ENCODE data around the gene ARHGAP6.
"Not testable (repeated sequence)": the region's sequence is repeated elsewhere in the genome, so short reads cannot be mapped to it uniquely, and the experiment has no call there.

The ARHGAP6 gene

DNA sequence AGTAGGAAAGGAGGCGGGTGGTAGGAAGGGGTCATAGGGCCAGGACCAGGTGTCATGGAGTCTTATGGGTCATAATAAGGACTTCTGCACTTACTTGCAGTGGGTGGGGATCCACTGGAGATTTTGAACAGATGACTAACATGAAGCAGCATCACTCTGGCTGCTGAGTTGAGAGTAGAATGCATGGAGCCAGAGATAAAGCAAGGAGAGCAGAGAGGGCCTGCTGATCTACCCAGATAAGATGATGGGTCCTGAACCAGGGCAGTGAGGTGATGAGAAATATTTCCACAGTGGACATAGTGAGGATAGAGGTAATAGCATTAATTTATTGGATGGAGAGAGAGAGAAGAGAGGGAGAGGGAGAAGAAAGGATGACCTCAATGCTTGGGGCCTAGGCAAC is 506.6 kb downstream of the ARHGAP6 start:
- DNase-seq (ENCODE audit: insufficient read length, low spot score) (no peak), FAIRE-seq (no peak)
- no peak for TF ChIP-seq POLR2A (IDR thresholded peaks at IDR 0.05; ENCODE audit: low read depth, low read length)

GRCh38 chrX:11151799-11152559 is 513.7 kb downstream of the ARHGAP6 start:
- TF ChIP-seq POLR2A (IDR thresholded peaks at IDR 0.05; ENCODE audit: low read depth, low read length), result no peak
- FAIRE-seq (no peak), DNase-seq (ENCODE audit: insufficient read length, low spot score) (no peak)

GRCh38 chrX:11148401-11148800 is 517.3 kb downstream of the ARHGAP6 start:
- FAIRE-seq (no peak), DNase-seq (ENCODE audit: insufficient read length, low spot score) (no peak)
- no peak for TF ChIP-seq POLR2A (IDR thresholded peaks at IDR 0.05; ENCODE audit: low read depth, low read length)

DNA sequence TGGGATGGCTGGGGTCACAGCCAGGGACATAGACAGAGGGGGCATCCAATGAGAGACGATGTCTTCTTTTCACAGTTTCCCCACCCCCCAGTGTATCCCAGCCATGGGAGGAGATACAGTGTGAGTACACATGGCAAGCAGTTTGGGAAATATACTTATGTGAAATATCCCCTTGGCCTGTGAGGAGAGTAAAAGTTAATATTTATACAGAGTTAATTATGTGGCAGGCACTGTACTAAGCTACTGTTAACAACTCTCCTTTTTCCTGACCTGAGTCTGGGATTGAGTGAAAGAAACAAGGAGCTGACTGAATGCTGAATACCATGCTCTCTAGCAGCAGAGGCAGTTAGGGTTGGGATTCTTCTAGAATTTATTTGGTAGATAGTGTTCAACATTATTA is 519.3 kb downstream of the ARHGAP6 start:
- DNase-seq (ENCODE audit: insufficient read length, low spot score), result no peak
- no peak for FAIRE-seq
- no peak for TF ChIP-seq POLR2A (IDR thresholded peaks at IDR 0.05; ENCODE audit: low read depth, low read length)

GRCh38 chrX:11143931-11144678 is 521.6 kb downstream of the ARHGAP6 start:
- no peak for TF ChIP-seq POLR2A (IDR thresholded peaks at IDR 0.05; ENCODE audit: low read depth, low read length)
- FAIRE-seq (no peak), DNase-seq (ENCODE audit: insufficient read length, low spot score) (peak; percentile 7)

GRCh38 chrX:11138498-11139390 is 527.0 kb downstream of the ARHGAP6 start:
- no peak for TF ChIP-seq POLR2A (IDR thresholded peaks at IDR 0.05; ENCODE audit: low read depth, low read length)
- FAIRE-seq (no peak), DNase-seq (ENCODE audit: insufficient read length, low spot score) (no peak)

DNA sequence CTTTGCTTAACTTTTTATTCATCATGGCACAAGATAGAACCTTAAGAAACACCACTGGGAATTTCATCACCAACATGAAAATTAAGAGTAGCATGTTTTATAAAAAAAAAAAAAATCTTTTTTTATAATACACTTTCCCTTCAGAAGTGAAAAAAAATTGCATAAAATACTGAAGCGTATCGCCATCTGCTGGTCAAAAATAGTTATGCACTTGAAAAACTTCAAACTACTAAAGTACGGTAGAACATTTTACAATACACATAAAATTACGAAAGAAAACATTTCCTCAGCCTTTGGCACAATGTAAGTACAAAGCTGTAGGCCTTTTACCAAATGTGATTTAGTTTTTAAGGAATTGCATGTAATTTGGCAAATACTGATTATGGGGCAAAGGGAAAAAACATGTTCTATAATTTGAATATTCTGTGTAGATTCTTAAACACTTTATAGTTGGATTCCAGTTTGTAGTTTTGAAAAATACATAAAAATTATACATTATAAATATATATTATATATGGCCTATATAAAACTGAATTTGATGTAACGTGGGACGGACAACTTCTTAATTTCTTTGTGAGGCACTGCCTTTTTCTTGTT is 528.1 kb downstream of the ARHGAP6 start:
- DNase-seq (ENCODE audit: insufficient read length, low spot score), result no peak
- no peak for FAIRE-seq

GRCh38 chrX:11135564-11136185 is 530.0 kb downstream of the ARHGAP6 start:
- no peak for DNase-seq (ENCODE audit: insufficient read length, low spot score)
- no peak for TF ChIP-seq POLR2A (IDR thresholded peaks at IDR 0.05; ENCODE audit: low read depth, low read length)
- no peak for FAIRE-seq

More for the DNA sequence above, 528.1 kb downstream of the ARHGAP6 start:
- no peak for TF ChIP-seq POLR2A (IDR thresholded peaks at IDR 0.05; ENCODE audit: low read depth, low read length)

GRCh38 chrX:11131146-11131545 is 534.6 kb downstream of the ARHGAP6 start:
- no peak for TF ChIP-seq POLR2A (IDR thresholded peaks at IDR 0.05; ENCODE audit: low read depth, low read length)
- FAIRE-seq, result no peak
- DNase-seq (ENCODE audit: insufficient read length, low spot score), result no peak

DNA sequence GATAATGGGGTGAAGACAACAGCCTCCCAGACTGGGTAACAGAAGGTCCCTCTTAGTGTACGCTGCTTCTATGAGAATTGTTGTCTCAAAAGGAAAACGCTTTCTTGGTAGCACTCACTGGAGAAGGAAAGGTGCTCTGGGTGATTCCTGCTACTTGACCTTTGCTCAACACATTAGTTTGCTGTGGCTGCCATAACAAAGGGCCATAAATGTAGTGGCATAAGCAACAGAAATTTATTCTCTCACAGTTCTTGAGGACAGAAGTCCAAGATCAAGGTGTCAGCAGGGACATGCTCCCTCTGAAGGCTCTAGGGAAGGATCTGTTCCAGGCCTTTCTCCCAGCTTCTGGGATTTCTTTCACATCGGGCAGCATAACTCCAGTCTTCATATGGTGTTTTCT is 535.6 kb downstream of the ARHGAP6 start:
- no peak for FAIRE-seq
- DNase-seq (ENCODE audit: insufficient read length, low spot score), result no peak
- TF ChIP-seq POLR2A (IDR thresholded peaks at IDR 0.05; ENCODE audit: low read depth, low read length), result no peak

DNA sequence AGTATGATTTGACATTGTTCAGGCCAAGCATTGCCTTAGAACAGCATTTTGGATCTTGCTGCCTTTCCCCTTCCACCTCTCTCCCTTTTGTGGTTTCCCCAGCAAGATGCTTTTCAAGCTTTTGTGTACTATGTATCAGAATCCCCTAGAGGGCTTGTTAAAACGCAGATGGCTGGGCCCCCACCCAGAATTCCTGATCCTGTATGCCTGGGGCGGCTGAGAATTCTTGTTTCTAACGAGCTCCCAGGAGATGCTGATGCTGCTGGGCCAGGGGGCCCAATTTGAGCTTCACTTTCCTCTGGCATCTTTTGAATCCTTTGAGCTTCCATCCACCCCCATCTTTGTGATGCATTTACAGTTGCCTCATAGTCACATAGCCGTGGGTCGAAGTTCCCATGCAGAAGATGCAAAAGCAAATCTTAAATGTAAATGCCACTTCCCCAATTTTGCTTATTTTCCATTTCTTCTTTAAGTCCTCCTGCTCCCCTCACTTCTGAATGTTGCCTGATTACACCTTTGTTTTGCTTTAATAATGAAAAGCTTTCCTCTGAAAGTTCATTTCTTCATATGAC is 536.1 kb downstream of the ARHGAP6 start:
- DNase-seq (ENCODE audit: insufficient read length, low spot score) (no peak), FAIRE-seq (no peak)
- TF ChIP-seq POLR2A (IDR thresholded peaks at IDR 0.05; ENCODE audit: low read depth, low read length), result no peak

DNA sequence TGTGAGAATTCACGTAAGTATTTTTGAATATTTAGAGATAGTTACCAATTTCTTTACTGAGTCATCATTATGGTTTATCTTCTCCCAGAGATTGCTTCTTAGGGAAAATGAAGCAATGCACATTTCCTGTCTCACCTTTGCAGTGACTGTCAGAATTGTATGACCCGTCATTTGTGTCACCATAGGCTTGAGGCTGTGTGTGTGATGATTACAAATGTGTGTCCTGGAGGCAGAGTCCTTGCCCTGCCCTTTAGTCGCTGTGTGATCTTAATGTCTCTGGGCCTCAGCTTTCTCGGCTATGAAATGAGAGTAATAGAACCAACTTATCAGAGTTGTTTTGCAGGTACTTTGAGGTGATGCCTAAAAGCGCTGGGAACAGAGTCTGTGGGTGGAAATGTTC is 540.7 kb downstream of the ARHGAP6 start:
- no peak for DNase-seq (ENCODE audit: insufficient read length, low spot score)
- FAIRE-seq, result no peak

DNA sequence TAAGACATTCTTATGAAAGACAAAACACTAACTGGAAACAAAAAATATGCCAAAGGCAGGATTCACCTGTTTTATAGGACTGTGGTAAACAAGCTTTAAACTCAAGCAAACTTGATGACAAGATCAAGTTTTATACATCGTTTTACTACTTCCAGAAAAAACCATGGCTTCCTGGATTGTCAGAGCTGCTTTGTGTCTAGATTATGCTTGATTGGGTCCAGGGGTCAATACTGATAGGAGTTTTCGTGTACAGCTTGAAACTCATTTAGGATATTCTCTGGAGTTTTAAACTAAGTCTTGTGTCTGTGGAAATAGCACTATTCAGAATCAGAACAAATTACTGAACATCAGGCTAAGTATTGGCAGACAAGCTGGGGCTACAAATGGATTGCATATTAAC is 541.6 kb downstream of the ARHGAP6 start:
- DNase-seq (ENCODE audit: insufficient read length, low spot score) (no peak), FAIRE-seq (no peak)
- no peak for TF ChIP-seq POLR2A (IDR thresholded peaks at IDR 0.05; ENCODE audit: low read depth, low read length)

More for the DNA sequence above, 540.7 kb downstream of the ARHGAP6 start:
- TF ChIP-seq POLR2A (IDR thresholded peaks at IDR 0.05; ENCODE audit: low read depth, low read length), result no peak

- FAIRE-seq; DNase-seq (ENCODE audit: insufficient read length, low spot score): not testable (repeated sequence)
Observed at GRCh38 chrX:11123087-11123486, 542.6 kb downstream of the ARHGAP6 start.

Data from H54 (cell line).